SK-N-SH treated with all-trans-retinoic acid at 6 μM for 48 hours (cell line): ENCODE results near the gene FER.

Source experiments
- ATAC-seq: fragments of 200-7000 bp; cut with Tn5 transposase; 3 replicates; pipeline ENCODE4 v1.9.1; 2020; ENCODE audit warnings: mild to moderate bottlenecking, moderate library complexity
- ARNTL ChIP-seq: fragments of 450-650 bp; formaldehyde crosslinking; IDR thresholded peaks from 2 replicates; pipeline ENCODE4 v1.5.0; 2020; ENCODE audit warnings: low read depth, mild to moderate bottlenecking, moderate library complexity, borderline replicate concordance
- BACH2 ChIP-seq: fragments of 250-450 bp; sonication (Bioruptor Pico); IDR thresholded peaks from 2 replicates; pipeline ENCODE4 v1.9.0; 2021; ENCODE audit warnings: mild to moderate bottlenecking, borderline replicate concordance
- CREB5 ChIP-seq: fragments of 250-450 bp; sonication (Bioruptor Pico); IDR thresholded peaks from 2 replicates; pipeline ENCODE4 v1.5.1; 2020; ENCODE audit warnings: low read depth, mild to moderate bottlenecking, moderate library complexity
- CSDC2 ChIP-seq: fragments of 250-450 bp; sonication (Bioruptor Pico); IDR thresholded peaks from 2 replicates; pipeline ENCODE4 v1.5.0; 2020; ENCODE audit warnings: mild to moderate bottlenecking, moderate library complexity
- CSRNP3 ChIP-seq: fragments of 250-450 bp; sonication (Bioruptor Pico); IDR thresholded peaks from 2 replicates; pipeline ENCODE4 v1.5.1; 2021; ENCODE audit warnings: mild to moderate bottlenecking, moderate library complexity
- ESRRG ChIP-seq: fragments of 250-450 bp; sonication (Bioruptor Pico); IDR thresholded peaks from 2 replicates; pipeline ENCODE4 v1.6.1; 2021; ENCODE audit warnings: mild to moderate bottlenecking
- GLIS3 ChIP-seq: fragments of 250-450 bp; sonication (Bioruptor Pico); IDR thresholded peaks from 2 replicates; pipeline ENCODE4 v1.5.0; 2020; ENCODE audit warnings: mild to moderate bottlenecking, moderate library complexity
- ISL1 ChIP-seq: fragments of 250-450 bp; sonication (Bioruptor Pico); IDR thresholded peaks from 2 replicates; pipeline ENCODE4 v2.1.2; 2022; ENCODE audit warnings: mild to moderate bottlenecking, moderate library complexity
- OSR1 ChIP-seq: fragments of 250-450 bp; sonication (Bioruptor Pico); IDR thresholded peaks from 2 replicates; pipeline ENCODE4 v1.8.0; 2022; ENCODE audit warnings: moderate library complexity, mild to moderate bottlenecking, inconsistent platforms
- PATZ1 ChIP-seq: fragments of 250-450 bp; sonication (Bioruptor Pico); IDR thresholded peaks from 2 replicates; pipeline ENCODE4 v1.8.0; 2020; ENCODE audit warnings: mild to moderate bottlenecking, moderate library complexity, borderline replicate concordance
- POU6F1 ChIP-seq: fragments of 250-450 bp; sonication (Bioruptor Pico); IDR thresholded peaks from 2 replicates; pipeline ENCODE4 v1.8.0; 2021; ENCODE audit warnings: low read depth, mild to moderate bottlenecking, moderate library complexity, borderline replicate concordance
- PPARA ChIP-seq: fragments of 250-450 bp; sonication (Bioruptor Pico); IDR thresholded peaks from 2 replicates; pipeline ENCODE4 v1.5.0; 2020; ENCODE audit warnings: mild to moderate bottlenecking, borderline replicate concordance
- RARB ChIP-seq: fragments of 250-450 bp; sonication (Bioruptor Pico); IDR thresholded peaks from 2 replicates; pipeline ENCODE4 v1.8.0; 2021; ENCODE audit warnings: mild to moderate bottlenecking, moderate library complexity
- SNAI2 ChIP-seq: fragments of 250-450 bp; sonication (Bioruptor Pico); IDR thresholded peaks from 2 replicates; pipeline ENCODE4 v1.5.0; 2020; ENCODE audit warnings: mild to moderate bottlenecking, moderate library complexity
- TCF4 ChIP-seq: fragments of 250-450 bp; sonication (Bioruptor Pico); IDR thresholded peaks from 2 replicates; pipeline ENCODE4 v1.8.0; 2021; ENCODE audit warnings: mild to moderate bottlenecking, moderate library complexity, borderline replicate concordance
- TOX ChIP-seq: fragments of 250-450 bp; sonication (Bioruptor Pico); IDR thresholded peaks from 2 replicates; pipeline ENCODE4 v1.8.0; 2021; ENCODE audit warnings: mild to moderate bottlenecking, moderate library complexity, borderline replicate concordance
- TSHZ2 ChIP-seq: fragments of 250-450 bp; sonication (Bioruptor Pico); IDR thresholded peaks from 2 replicates; pipeline ENCODE4 v1.5.0; 2020; ENCODE audit warnings: mild to moderate bottlenecking, moderate library complexity
- ZC3H10 ChIP-seq: fragments of 250-450 bp; sonication (Bioruptor Pico); IDR thresholded peaks from 2 replicates; pipeline ENCODE4 v1.5.1; 2021; ENCODE audit warnings: mild to moderate bottlenecking, moderate library complexity
- ZFP3 ChIP-seq: fragments of 250-450 bp; sonication (Bioruptor Pico); IDR thresholded peaks from 2 replicates; pipeline ENCODE4 v1.5.0; 2020; ENCODE audit warnings: mild to moderate bottlenecking, moderate library complexity
- ZFP30 ChIP-seq: fragments of 450-650 bp; formaldehyde crosslinking; IDR thresholded peaks from 2 replicates; pipeline ENCODE4 v1.5.0; 2022; ENCODE audit warnings: mild to moderate bottlenecking, moderate library complexity
- ZNF565 ChIP-seq: fragments of 450-650 bp; formaldehyde crosslinking; conservative IDR thresholded peaks from 2 replicates; pipeline ENCODE4 v1.5.0; 2020; ENCODE audit warnings: low read depth, mild to moderate bottlenecking, moderate library complexity
- ZNF70 ChIP-seq: fragments of 450-650 bp; formaldehyde crosslinking; IDR thresholded peaks from 2 replicates; pipeline ENCODE4 v1.5.0; 2020; ENCODE audit warnings: mild to moderate bottlenecking, moderate library complexity
- ZNF8 ChIP-seq: fragments of 450-650 bp; formaldehyde crosslinking; IDR thresholded peaks from 2 replicates; pipeline ENCODE4 v1.5.0; 2020; ENCODE audit warnings: mild to moderate bottlenecking, moderate library complexity

The FER gene

GRCh38 chr5:109191153-109191558 lies 443.5 kb downstream of the FER start:
- TF ChIP-seq ZNF565 (CRISPR knock-in tag) (no peak), ARNTL (CRISPR knock-in tag) (no peak), POU6F1 (CRISPR knock-in tag) (no peak), CSDC2 (CRISPR knock-in tag) (no peak), ZC3H10 (CRISPR knock-in tag) (no peak), PATZ1 (CRISPR knock-in tag) (no peak), OSR1 (no peak), ZFP30 (CRISPR knock-in tag) (no peak), ZNF8 (CRISPR knock-in tag) (no peak), TOX (no peak), TCF4 (no peak), ISL1 (no peak)
- TF ChIP-seq, all 23 proteins: peak for 0
- ATAC-seq: peak; percentile 44

GRCh38 chr5:109192027-109192426 lies 444.3 kb downstream of the FER start:
- TF ChIP-seq ZNF8 (CRISPR knock-in tag) (no peak), CSDC2 (CRISPR knock-in tag) (no peak), PPARA (CRISPR knock-in tag) (no peak), ARNTL (CRISPR knock-in tag) (no peak), RARB (CRISPR knock-in tag) (no peak), POU6F1 (CRISPR knock-in tag) (no peak), ESRRG (no peak), OSR1 (no peak), ZNF565 (CRISPR knock-in tag) (no peak), TSHZ2 (no peak), TOX (no peak), SNAI2 (no peak), TCF4 (no peak), ZC3H10 (CRISPR knock-in tag) (no peak), ZFP3 (CRISPR knock-in tag) (no peak), ZFP30 (CRISPR knock-in tag) (no peak), ISL1 (no peak), ZNF70 (CRISPR knock-in tag) (no peak), CREB5 (no peak)
- ATAC-seq: no peak

GRCh38 chr5:109192555-109193281 lies 445.0 kb downstream of the FER start:
- no peak for ATAC-seq
- TF ChIP-seq TOX (no peak), RARB (CRISPR knock-in tag) (no peak), ZC3H10 (CRISPR knock-in tag) (no peak), ZNF565 (CRISPR knock-in tag) (no peak), ISL1 (no peak), ZFP3 (CRISPR knock-in tag) (no peak), CSRNP3 (CRISPR knock-in tag) (no peak), CSDC2 (CRISPR knock-in tag) (no peak), ZFP30 (CRISPR knock-in tag) (no peak), BACH2 (CRISPR knock-in tag) (no peak), PATZ1 (CRISPR knock-in tag) (no peak), TCF4 (no peak), OSR1 (no peak), PPARA (CRISPR knock-in tag) (no peak), ESRRG (no peak), GLIS3 (no peak), ZNF8 (CRISPR knock-in tag) (no peak)
